GM23338 (cell line): ENCODE data around the gene CYB5D1. TPM values are rescaled to one million over a fixed set of nuclear protein-coding genes. Genes with fewer than 3 reads are reported as not detected.

Experiments
- ATAC-seq: fragments of 200-7000 bp; cut with Tn5 transposase; 3 replicates; pipeline ENCODE4 v1.9.1; 2020
- DNase-seq: peaks from one replicate; pipeline ENCODE4 v3.0.0-alpha.2; 2015; ENCODE audit warnings: low spot score
- H2AFZ ChIP-seq: fragments of 200-600 bp; sonication (generic); 2 replicates; pipeline ENCODE4 v1.8.0; 2016; ENCODE audit warnings: antibody characterized with exemption, mild to moderate bottlenecking, moderate library complexity
- H3F3A ChIP-seq: fragments of 200-600 bp; sonication (generic); replicated peaks from 2 replicates; pipeline ENCODE4 v1.8.0; 2017; ENCODE audit warnings: antibody characterized with exemption, mixed run types, low read depth
- H3K27ac ChIP-seq: fragments of 200-600 bp; sonication (generic); 2 replicates; pipeline ENCODE4 v1.6.1; 2016; ENCODE audit warnings: low read depth
- H3K27me3 ChIP-seq: fragments of 200-600 bp; sonication (generic); 2 replicates; pipeline ENCODE4 v1.8.0; 2016; ENCODE audit warnings: mild to moderate bottlenecking, mixed run types, moderate library complexity; ENCODE audit not compliant: insufficient read depth
- H3K36me3 ChIP-seq: fragments of 200-600 bp; sonication (generic); 2 replicates; pipeline ENCODE4 v1.8.0; 2016; ENCODE audit warnings: mild to moderate bottlenecking; ENCODE audit not compliant: insufficient read depth
- H3K4me1 ChIP-seq: fragments of 200-600 bp; sonication (generic); 2 replicates; pipeline ENCODE4 v1.8.0; 2016; ENCODE audit warnings: mild to moderate bottlenecking, moderate library complexity; ENCODE audit not compliant: insufficient read depth
- H3K4me2 ChIP-seq: fragments of 200-600 bp; sonication (generic); 2 replicates; pipeline ENCODE4 v1.7.1; 2017; ENCODE audit warnings: mixed run types
- H3K4me3 ChIP-seq: fragments of 200-600 bp; sonication (generic); 2 replicates; pipeline ENCODE4 v1.6.1; 2016; ENCODE audit warnings: mixed run types
- H3K79me2 ChIP-seq: fragments of 200-600 bp; sonication (generic); replicated peaks from 2 replicates; pipeline ENCODE4 v1.8.0; 2017; ENCODE audit warnings: mild to moderate bottlenecking; ENCODE audit not compliant: insufficient read depth
- H3K9me2 ChIP-seq: fragments of 200-600 bp; sonication (generic); 2 replicates; pipeline ENCODE4 v1.8.0; 2017; ENCODE audit not compliant: insufficient read depth
- H4K20me1 ChIP-seq: fragments of 200-600 bp; sonication (generic); replicated peaks from 2 replicates; pipeline ENCODE4 v1.8.0; 2017; ENCODE audit warnings: mild to moderate bottlenecking; ENCODE audit not compliant: insufficient read depth
- H3K27ac Mint-ChIP-seq: 2 replicates; pipeline ENCODE4 v1.8.0; 2020; ENCODE audit warnings: inconsistent platforms, mild to moderate bottlenecking, moderate library complexity, mixed read lengths
- H3K27me3 Mint-ChIP-seq: 3 replicates; pipeline ENCODE4 v1.8.0; 2022; ENCODE audit warnings: low read depth, mild to moderate bottlenecking, moderate library complexity, mixed read lengths, inconsistent platforms; ENCODE audit not compliant: insufficient read depth, poor library complexity
- H3K36me3 Mint-ChIP-seq: 3 replicates; pipeline ENCODE4 v1.8.0; 2021; ENCODE audit warnings: low read depth, mild to moderate bottlenecking, inconsistent platforms, moderate library complexity, mixed read lengths
- H3K4me1 Mint-ChIP-seq: 3 replicates; pipeline ENCODE4 v1.8.0; 2020; ENCODE audit warnings: mild to moderate bottlenecking, inconsistent platforms, mixed read lengths
- H3K4me3 Mint-ChIP-seq: 3 replicates; pipeline ENCODE4 v1.8.0; 2021; ENCODE audit warnings: moderate library complexity, mild to moderate bottlenecking, inconsistent platforms, mixed read lengths
- H3K9me3 Mint-ChIP-seq: 3 replicates; pipeline ENCODE4 v1.8.0; 2020; ENCODE audit warnings: moderate library complexity, mild to moderate bottlenecking, inconsistent platforms, mixed read lengths
- CREB1 ChIP-seq: fragments of 250-450 bp; sonication (Bioruptor Pico); IDR thresholded peaks from 2 replicates; pipeline ENCODE4 v1.5.0; 2020; ENCODE audit warnings: low read depth, mild to moderate bottlenecking, moderate library complexity
- ETS1 ChIP-seq: IDR thresholded peaks from 2 replicates; pipeline ENCODE4 v1.6.1; 2016; ENCODE audit warnings: antibody characterized with exemption
- EZH2phosphoT487 ChIP-seq: fragments of 200-600 bp; sonication (generic); IDR thresholded peaks from one replicate; pipeline ENCODE4 v1.8.1; 2018; ENCODE audit warnings: antibody characterized with exemption; ENCODE audit not compliant: unreplicated experiment
- NANOG ChIP-seq: IDR thresholded peaks from 2 replicates; pipeline ENCODE4 v1.6.1; 2016; ENCODE audit warnings: antibody characterized with exemption, borderline replicate concordance
- POLR2AphosphoS5 ChIP-seq: IDR thresholded peaks from 2 replicates; pipeline ENCODE4 v1.6.1; 2016; ENCODE audit warnings: antibody characterized with exemption, low read depth
- STAT1 ChIP-seq: IDR thresholded peaks from one replicate; pipeline ENCODE4 v1.6.1; 2016; ENCODE audit warnings: antibody characterized with exemption; ENCODE audit not compliant: unreplicated experiment
- ZNF331 ChIP-seq: fragments of 250-450 bp; sonication (Bioruptor Pico); IDR thresholded peaks from 2 replicates; pipeline ENCODE4 v1.5.0; 2020; ENCODE audit warnings: low read depth, mild to moderate bottlenecking, moderate library complexity
- ZNF462 ChIP-seq: fragments of 250-450 bp; sonication (Bioruptor Pico); IDR thresholded peaks from 2 replicates; pipeline ENCODE4 v1.5.0; 2020; ENCODE audit warnings: mild to moderate bottlenecking, moderate library complexity
- polyA plus RNA-seq: library from polyadenylated mRNA; unstranded; fragments of >200 nt; fragmentation: Nextera tagmentation; extraction: Ambion mirVana; gene quantifications from 2 replicates; pipeline ENCODE4 v1.2.1, GENCODE V29; 2016
- total RNA-seq: library from RNA; depleted of rRNA; stranded (reverse); fragments of >200 nt; shearing (Covaris generic); gene quantifications from 2 replicates; pipeline ENCODE4 v1.2.3, GENCODE V29; 2014

Gene CYB5D1
- total and polyA plus RNA-seq, 2 experiments from 2014 or later = 3.5 to 8.4 TPM

GRCh38 chr17:7889166-7889955 is 31.6 kb downstream of the CYB5D1 start:
- H3K36me3 ChIP-seq = 0 out of 2 replicates have a peak, but pooled peaks cover 3% of the 10 kb centered on the region
- no peaks in the 10 kb centered on the region for H3K9me2 ChIP-seq
- H3K4me1 ChIP-seq = peaks cover 31% of the 10 kb centered on the region
- TF ChIP-seq NANOG (no peak), ZNF462 (CRISPR knock-in tag) (no peak), EZH2phosphoT487 (no peak), ETS1 (no peak), ZNF331 (CRISPR knock-in tag) (no peak), POLR2AphosphoS5 (no peak), CREB1 (CRISPR knock-in tag) (no peak), STAT1 (no peak)
- H4K20me1 ChIP-seq = no peaks in the 10 kb centered on the region
- no peak overlapping the region for H2AFZ ChIP-seq
- DNase-seq (peak; percentile 62), ATAC-seq (peak; percentile 47)
- peaks cover 5% of the 10 kb centered on the region; the same call in 2 of the 3 replicates for H3K36me3 Mint-ChIP-seq
- no peaks in the 10 kb centered on the region for H3K79me2 ChIP-seq
- H3K27me3 ChIP-seq = peaks cover 37% of the 10 kb centered on the region
- H3F3A ChIP-seq = peaks cover 8% of the 10 kb centered on the region
- H3K9me3 Mint-ChIP-seq = no peaks in the 10 kb centered on the region
- no peak overlapping the region for H3K27ac ChIP-seq
- no peak overlapping the region; the same call in 2 of the 3 replicates for H3K4me3 Mint-ChIP-seq
- H3K4me3 ChIP-seq = no peak overlapping the region
- no peaks in the 10 kb centered on the region; the same call in 2 of the 3 replicates for H3K4me1 Mint-ChIP-seq
- no peak overlapping the region for H3K27ac Mint-ChIP-seq
- peaks cover 7% of the 10 kb centered on the region for H3K27me3 Mint-ChIP-seq
- H3K4me2 ChIP-seq = peak overlapping the region; percentile 88; the same call in 1 of the 2 replicates
